Endothelial cell of umbilical vein (primary cell): Measurements from ENCODE around the gene CPZ. TPM values are rescaled to one million over a fixed set of nuclear protein-coding genes. Genes with fewer than 3 reads are reported as not detected.

Source experiments
- BruUV-seq: library from RNA; stranded (reverse); fragments of 400-500 nt; replicated peaks from 2 replicates; lab custom pipeline; 2021; lab: Mats Ljungman, UMichigan
- CTCF ChIA-PET: fragments of 300-600, 350-600 bp; sonication (Branson Sonifier 250); formaldehyde crosslinking; loops from one replicate; lab custom pipeline; 2021; ENCODE audit warnings: antibody characterized with exemption, inconsistent platforms; lab: Charles Lee
- POLR2A ChIA-PET: fragments of 300-600, 350-600 bp; sonication (Branson Sonifier 250); formaldehyde crosslinking; loops from one replicate; lab custom pipeline; 2021; ENCODE audit warnings: antibody characterized with exemption, inconsistent platforms; lab: Charles Lee
- DNase-seq: peaks from one replicate; pipeline ENCODE4 v3.0.0-alpha.2; 2011; ENCODE audit warnings: low read depth, low spot score
- FAIRE-seq: peaks from 2 replicates; lab custom pipeline; 2011; peaks lifted over from hg19 to GRCh38; lab: Jason Lieb, UNC
- H2AFZ ChIP-seq: 2 replicates; pipeline ENCODE4 v1.6.0; 2012; ENCODE audit warnings: low read depth, low read length, control low read depth, inconsistent platforms
- H3K27ac ChIP-seq: 2 replicates; pipeline ENCODE4 v1.5.1; 2011; ENCODE audit warnings: low read depth, mild to moderate bottlenecking, control low read depth, low read length, moderate library complexity; ENCODE audit not compliant: insufficient read depth
- H3K27me3 ChIP-seq, 2 experiments: 2 replicates each; pipeline versions ENCODE4 v1.6.0 to v1.6.1; 2011; ENCODE audit warnings: low read length in 2 of 2, mixed read lengths in 1 of 2; ENCODE audit not compliant: control insufficient read depth in 2 of 2, insufficient read depth in 2 of 2
- H3K36me3 ChIP-seq, 2 experiments: 2 replicates in 1 of 2; 3 replicates in 1 of 2; pipeline ENCODE4 v1.5.1; 2011; ENCODE audit warnings: low read length in 2 of 2, mild to moderate bottlenecking in 1 of 2, moderate library complexity in 1 of 2; ENCODE audit not compliant: control insufficient read depth in 2 of 2, insufficient read depth in 2 of 2; ENCODE audit errors: extremely low read depth in 1 of 2
- H3K4me1 ChIP-seq: 3 replicates; pipeline ENCODE4 v1.5.1; 2011; ENCODE audit warnings: mild to moderate bottlenecking, low read length; ENCODE audit not compliant: control insufficient read depth, insufficient read depth; ENCODE audit errors: extremely low read depth
- H3K4me2 ChIP-seq: 2 replicates; pipeline ENCODE4 v1.6.1; 2011; ENCODE audit warnings: low read length, control low read depth, mixed read lengths; ENCODE audit not compliant: insufficient read depth
- H3K4me3 ChIP-seq, 3 experiments: fragments of 200-600 bp in 1 of 3; sonication (generic), shearing (Covaris generic) in 1 of 3; replicated peaks in 1 of 3; 2 replicates each; pipeline ENCODE4 v1.5.1; 2011 to 2016; ENCODE audit warnings: control low read depth in 3 of 3, low read length in 3 of 3, mild to moderate bottlenecking in 2 of 3, inconsistent platforms in 1 of 3, low read depth in 1 of 3, moderate library complexity in 1 of 3; ENCODE audit not compliant: insufficient read depth in 1 of 3
- H3K79me2 ChIP-seq: 2 replicates; pipeline ENCODE4 v1.6.0; 2012; ENCODE audit warnings: low read length, inconsistent platforms; ENCODE audit not compliant: control insufficient read depth, insufficient read depth
- H3K9ac ChIP-seq: replicated peaks from 2 replicates; pipeline ENCODE3; 2011; ENCODE audit warnings: low read length, control low read depth; ENCODE audit not compliant: insufficient read depth; ENCODE audit errors: extremely low read depth
- H3K9me1 ChIP-seq: replicated peaks from 3 replicates; pipeline ENCODE4 v1.6.0; 2011; ENCODE audit warnings: mild to moderate bottlenecking, low read length; ENCODE audit not compliant: control insufficient read depth, insufficient read depth; ENCODE audit errors: extremely low read depth
- H3K9me3 ChIP-seq: replicated peaks from 2 replicates; pipeline ENCODE4 v1.5.1; 2012; ENCODE audit warnings: low read length, inconsistent platforms; ENCODE audit not compliant: control insufficient read depth, insufficient read depth
- H4K20me1 ChIP-seq: replicated peaks from 2 replicates; pipeline ENCODE3; 2011; ENCODE audit warnings: mild to moderate bottlenecking, low read length; ENCODE audit not compliant: control insufficient read depth, insufficient read depth; ENCODE audit errors: extremely low read depth
- CTCF ChIP-seq, 2 donors: IDR thresholded peaks; 1 replicate in 1 of 2; 2 replicates in 1 of 2; pipeline ENCODE4 v1.5.1; 2011; ENCODE audit warnings: low read length in 2 of 2, mild to moderate bottlenecking in 2 of 2, moderate library complexity in 2 of 2, control low read depth in 1 of 2, inconsistent platforms in 1 of 2, low read depth in 1 of 2; ENCODE audit not compliant: insufficient read depth in 1 of 2; ENCODE audit errors: extremely low read depth in 1 of 2
- EZH2 ChIP-seq: IDR thresholded peaks from 2 replicates; pipeline ENCODE4 v1.6.1; 2012; ENCODE audit warnings: borderline replicate concordance, low read depth, mild to moderate bottlenecking, moderate library complexity, low read length, inconsistent platforms; ENCODE audit not compliant: severe bottlenecking
- FOS ChIP-seq: IDR thresholded peaks from 2 replicates; pipeline ENCODE4 v1.6.1; 2011; ENCODE audit warnings: mild to moderate bottlenecking, low read length, moderate library complexity, borderline replicate concordance; ENCODE audit not compliant: insufficient read depth
- GATA2 ChIP-seq: IDR thresholded peaks from 2 replicates; pipeline ENCODE4 v1.7.0; 2011; ENCODE audit warnings: low read depth, mild to moderate bottlenecking, moderate library complexity, mixed read lengths, low read length; ENCODE audit not compliant: insufficient read length, insufficient read depth
- JUN ChIP-seq: IDR thresholded peaks from 2 replicates; pipeline ENCODE4 v1.6.1; 2011; ENCODE audit warnings: borderline replicate concordance, low read depth; ENCODE audit not compliant: insufficient read length, insufficient read depth
- MAX ChIP-seq: IDR thresholded peaks from 2 replicates; pipeline ENCODE4 v1.6.1; 2011; ENCODE audit not compliant: insufficient read depth, insufficient read length
- MYC ChIP-seq: IDR thresholded peaks from one replicate; pipeline ENCODE4 v1.6.1; 2011; ENCODE audit warnings: mild to moderate bottlenecking, low read depth, low read length
- POLR2A ChIP-seq: IDR thresholded peaks from 2 replicates; pipeline ENCODE4 v1.6.1; 2012; ENCODE audit warnings: low read depth, mild to moderate bottlenecking, control low read depth, low read length
- POLR2AphosphoS5 ChIP-seq: IDR thresholded peaks from 2 replicates; pipeline ENCODE4 v1.6.1; 2012; ENCODE audit warnings: low read depth, mild to moderate bottlenecking, control low read depth, low read length, moderate library complexity; ENCODE audit not compliant: insufficient read depth
- dilution Hi-C: fragments of 300-500 bp; cut with MboI; formaldehyde crosslinking; loops from one replicate; pipeline ENCODE4 v1.15.0; 2019; ENCODE audit warnings: low sequenced_read_pairs; ENCODE audit not compliant: extremely low pct_ligation_motif_present
- intact Hi-C: fragments of 100-400 bp; cut with micrococcal nuclease; formaldehyde crosslinking; loops from one replicate; pipeline ENCODE4 v1.10.0; 2022
- polyA plus RNA-seq, 4 experiments: library from polyadenylated mRNA; depleted of rRNA in 3 of 4; stranded (reverse) in 3 of 4; unstranded in 1 of 4; fragments of >200 nt; gene quantifications; 2 replicates each; pipeline versions ENCODE4 v1.2.1 to v1.2.3, GENCODE V29; 2011 to 2012; ENCODE audit warnings: missing spikeins in 1 of 4
- total RNA-seq: library from RNA; stranded (reverse); gene quantifications from 2 replicates; pipeline ENCODE4 v1.2.3, GENCODE V29; 2021

Gene CPZ
- total and polyA plus RNA-seq, 2 donors (not counting 3 experiments of a cell fraction or from before 2014, with no cell fraction given) = not detected

DNA sequence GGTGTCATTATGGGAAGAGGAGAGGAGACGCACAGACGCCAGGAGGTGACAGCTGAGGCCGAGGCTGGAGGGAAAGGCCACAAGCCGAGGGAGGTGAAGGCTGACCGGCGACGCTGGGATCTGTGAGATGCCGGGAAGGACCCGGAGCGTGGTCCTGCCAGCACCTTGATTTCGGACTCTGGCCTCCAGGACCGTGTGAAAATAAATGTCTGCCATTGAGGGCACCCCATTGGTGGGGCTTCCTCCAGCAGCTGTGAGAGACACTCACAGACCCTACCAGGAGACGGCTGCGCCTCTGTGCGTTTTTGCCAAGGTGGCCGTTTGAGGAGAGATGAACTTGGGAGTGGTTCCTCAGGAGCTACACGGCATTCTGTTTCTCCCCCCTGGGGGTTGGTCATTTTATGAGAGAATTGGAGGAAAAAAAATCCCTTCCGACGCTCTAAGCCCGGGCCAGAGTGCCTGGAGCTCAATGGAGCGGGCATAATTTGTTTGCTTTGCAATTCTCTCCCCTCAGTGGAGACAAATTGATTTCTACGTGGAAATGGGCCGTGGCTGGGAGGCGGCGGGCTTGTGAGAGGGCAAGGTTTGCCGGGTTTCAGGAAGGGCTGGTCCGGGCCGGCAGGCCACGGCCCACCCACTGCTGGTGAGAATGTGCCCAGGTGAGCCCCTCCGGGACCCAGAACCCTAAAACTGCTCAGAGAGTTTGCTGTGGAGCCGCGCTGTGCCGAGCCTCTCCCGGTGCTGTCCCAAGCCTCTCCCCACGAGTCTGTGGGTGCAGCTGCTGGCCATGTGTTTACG, 53.9 kb downstream of the CPZ start:
- Histone ChIP-seq H3K4me3 (no peak overlapping the region), H3K36me3 (no peaks in the 10 kb centered on the region), H3K9me3 (no peaks in the 10 kb centered on the region), H3K9me1 (no peaks in the 10 kb centered on the region), H3K27me3 (no peaks in the 10 kb centered on the region), H3K4me2 (no peak overlapping the region), H2AFZ (no peak overlapping the region), H3K4me1 (no peaks in the 10 kb centered on the region), H3K27ac (no peak overlapping the region), H3K79me2 (no peaks in the 10 kb centered on the region), H4K20me1 (no peaks in the 10 kb centered on the region), H3K9ac (no peak overlapping the region)
- POLR2A ChIA-PET = no interaction called here
- DNase-seq (no peak), FAIRE-seq (no peak)
- TF ChIP-seq FOS = no peak
- no peak for TF ChIP-seq EZH2
- TF ChIP-seq MAX = no peak
- no peak for TF ChIP-seq JUN
- no peak for TF ChIP-seq POLR2AphosphoS5
- no peak for TF ChIP-seq MYC
- no peak for TF ChIP-seq GATA2
- no peak for TF ChIP-seq POLR2A
- no peak for TF ChIP-seq CTCF (IDR thresholded peaks at IDR 0.05; ENCODE audit: extremely low read depth in 1 of 2, insufficient read depth in 1 of 2, low read depth in 1 of 2, low read length in 2 of 2)
- CTCF ChIA-PET = no interaction called here
- intact Hi-C loops (no loop called here), dilution Hi-C loops (no loop called here)
- BruUV-seq = no TSS peak
